Activated CD4-positive, alpha-beta T cell treated with anti-CD3 and anti-CD28 coated beads, Interleukin-2, amount 10 ng/mL, durations not matched to agents 24 days and 14 days (primary cell): ENCODE measurements around the gene CD93. TPM values are rescaled to one million over a fixed set of nuclear protein-coding genes. Genes with fewer than 3 reads are reported as not detected.
A peak's percentile ranks its signal among the peaks of the same experiment; 100 is the strongest.

Experiments used
- DNase-seq: peaks from one replicate; pipeline ENCODE4 v3.0.0; 2022
- H3K27ac Mint-ChIP-seq: one replicate; pipeline ENCODE4 v1.8.0; 2022; ENCODE audit warnings: mild to moderate bottlenecking, mixed read lengths
- H3K27me3 Mint-ChIP-seq: one replicate; pipeline ENCODE4 v1.8.0; 2022; ENCODE audit warnings: mixed read lengths
- H3K36me3 Mint-ChIP-seq: one replicate; pipeline ENCODE4 v1.8.0; 2022; ENCODE audit warnings: low read depth, mild to moderate bottlenecking, mixed read lengths
- H3K4me1 Mint-ChIP-seq: one replicate; pipeline ENCODE4 v1.8.0; 2021; ENCODE audit warnings: mixed read lengths
- H3K4me3 Mint-ChIP-seq: one replicate; pipeline ENCODE4 v1.8.0; 2022; ENCODE audit warnings: mild to moderate bottlenecking, moderate library complexity, mixed read lengths
- H3K9me3 Mint-ChIP-seq: one replicate; pipeline ENCODE4 v1.8.0; 2021; ENCODE audit warnings: mixed read lengths
- intact Hi-C: fragments of 100-400 bp; cut with micrococcal nuclease; formaldehyde crosslinking; loops from one replicate; pipeline ENCODE4 v1.15.1; 2023
- total RNA-seq: library from RNA; stranded (reverse); gene quantifications from 2 replicates; pipeline ENCODE4 v1.2.3, GENCODE V29; 2022

Gene CD93
- total RNA-seq, 1 donor from 2014 or later, result 1.5 TPM

DNA sequence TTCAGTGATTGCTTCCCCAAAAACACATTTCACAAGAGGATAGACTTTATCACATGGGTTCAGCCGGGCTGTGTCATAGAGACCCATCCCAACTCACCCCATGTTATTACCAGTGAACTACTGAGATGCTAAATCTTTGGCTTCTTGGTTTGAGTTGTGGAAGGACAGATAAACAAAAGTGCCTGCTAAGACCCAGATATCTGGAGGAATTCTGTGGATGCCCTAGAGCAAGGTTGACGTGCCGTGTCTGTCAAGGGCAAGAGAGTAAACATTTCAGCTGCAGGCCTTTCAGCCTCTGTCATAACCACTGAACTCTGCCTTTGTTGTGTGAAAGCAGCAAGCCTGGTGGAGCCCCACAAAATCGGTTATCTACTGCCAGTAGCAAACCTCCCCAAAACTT, 25.5 kb downstream of the CD93 start:
- intact Hi-C loops, result no loop called here
- H3K36me3 Mint-ChIP-seq, result no peaks in the 10 kb centered on the region
- no peak overlapping the region for H3K27ac Mint-ChIP-seq
- no peak for DNase-seq
- H3K4me1 Mint-ChIP-seq, result no peaks in the 10 kb centered on the region
- H3K9me3 Mint-ChIP-seq, result no peaks in the 10 kb centered on the region
- H3K4me3 Mint-ChIP-seq, result no peak overlapping the region
- peaks cover 21% of the 10 kb centered on the region for H3K27me3 Mint-ChIP-seq

GRCh38 chr20:23059846-23060245, 26.3 kb downstream of the CD93 start:
- H3K4me1 Mint-ChIP-seq, result no peaks in the 10 kb centered on the region
- no peak overlapping the region for H3K4me3 Mint-ChIP-seq
- no peaks in the 10 kb centered on the region for H3K36me3 Mint-ChIP-seq
- no peak overlapping the region for H3K27ac Mint-ChIP-seq
- peaks cover 21% of the 10 kb centered on the region for H3K27me3 Mint-ChIP-seq
- no peaks in the 10 kb centered on the region for H3K9me3 Mint-ChIP-seq
- intact Hi-C loops, result no loop called here
- DNase-seq, result no peak

GRCh38 chr20:23059001-23059400, 27.1 kb downstream of the CD93 start:
- Mint-ChIP-seq H3K9me3 (no peaks in the 10 kb centered on the region), H3K4me3 (no peak overlapping the region), H3K27ac (no peak overlapping the region), H3K36me3 (no peaks in the 10 kb centered on the region), H3K4me1 (no peaks in the 10 kb centered on the region), H3K27me3 (peaks cover 23% of the 10 kb centered on the region)
- no peak for DNase-seq
- intact Hi-C loops, result no loop called here

GRCh38 chr20:23058240-23058639, 27.9 kb downstream of the CD93 start:
- Mint-ChIP-seq H3K4me1 (no peaks in the 10 kb centered on the region), H3K9me3 (no peaks in the 10 kb centered on the region), H3K27me3 (peaks cover 28% of the 10 kb centered on the region), H3K27ac (no peak overlapping the region), H3K4me3 (no peak overlapping the region), H3K36me3 (no peaks in the 10 kb centered on the region)
- no peak for DNase-seq
- intact Hi-C loops, result no loop called here

- Mint-ChIP-seq H3K9me3 (no peaks in the 10 kb centered on the region), H3K4me1 (peaks cover 4% of the 10 kb centered on the region), H3K36me3 (no peaks in the 10 kb centered on the region), H3K27me3 (peaks cover 56% of the 10 kb centered on the region), H3K27ac (no peak overlapping the region), H3K4me3 (no peak overlapping the region)
- intact Hi-C loops, result no loop called here
- no peak for DNase-seq
These were observed 33.2 kb downstream of the CD93 start for GRCh38 chr20:23052904-23053303.

- H3K36me3 Mint-ChIP-seq, result no peaks in the 10 kb centered on the region
These were observed 35.1 kb downstream of the CD93 start for GRCh38 chr20:23050847-23051627.

DNA sequence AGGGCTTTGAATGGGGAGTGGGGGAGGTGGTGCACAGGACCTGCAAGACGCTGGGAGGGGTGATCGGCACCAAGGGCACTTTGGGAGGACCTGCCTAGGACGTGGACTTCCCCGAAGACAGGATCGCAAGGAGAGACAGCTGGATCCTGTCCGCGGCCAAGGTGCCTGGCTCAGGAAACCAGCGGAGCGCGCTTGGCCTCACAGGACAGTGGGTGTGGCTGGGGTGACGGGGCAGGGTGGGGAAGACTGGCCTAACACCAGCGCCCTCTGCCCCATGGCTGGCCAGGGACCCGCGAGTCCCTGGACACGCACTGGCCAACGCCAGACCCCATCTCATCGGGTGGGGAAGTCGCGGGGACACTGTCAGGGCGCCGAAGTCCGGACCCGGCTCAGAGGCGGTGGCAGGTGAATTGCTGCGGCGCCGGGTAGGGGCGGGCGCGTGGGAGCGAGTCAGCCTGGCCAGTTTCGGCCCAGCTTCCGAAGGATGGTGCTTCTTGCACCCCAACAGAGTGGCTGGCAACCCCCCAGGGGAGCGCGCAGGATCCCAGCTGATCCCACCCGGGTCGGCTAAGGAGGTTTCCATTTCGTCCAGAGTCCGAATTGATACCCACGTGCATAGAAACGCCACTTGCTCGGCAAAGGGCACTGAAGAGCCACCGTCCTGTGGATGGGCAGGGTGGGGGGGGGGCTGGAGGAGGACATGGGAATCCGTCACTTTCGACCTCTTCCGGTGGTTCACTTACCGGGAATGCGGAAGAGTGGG, 35.9 kb downstream of the CD93 start:
- H3K27ac Mint-ChIP-seq, result no peak overlapping the region
- H3K27me3 Mint-ChIP-seq, result peaks cover 61% of the 10 kb centered on the region
- DNase-seq, result no peak
- H3K9me3 Mint-ChIP-seq, result no peaks in the 10 kb centered on the region
- H3K36me3 Mint-ChIP-seq, result no peaks in the 10 kb centered on the region
- intact Hi-C loops, result loop anchor here (2.0 kb wide), 1 partner anchor 185 kb away; no protein-coding TSS in a partner anchor
- peaks cover 4% of the 10 kb centered on the region for H3K4me1 Mint-ChIP-seq
- H3K4me3 Mint-ChIP-seq, result peak overlapping the region; percentile 53

More at GRCh38 chr20:23050847-23051627, 35.1 kb downstream of the CD93 start:
- Mint-ChIP-seq H3K9me3 (no peaks in the 10 kb centered on the region), H3K4me1 (peaks cover 4% of the 10 kb centered on the region), H3K27ac (no peak overlapping the region), H3K27me3 (peaks cover 62% of the 10 kb centered on the region), H3K4me3 (no peak overlapping the region)
- peak; percentile 83 for DNase-seq
- intact Hi-C loops, result loop anchor here (2.0 kb wide), 1 partner anchor 184 kb away; no protein-coding TSS in a partner anchor

DNA sequence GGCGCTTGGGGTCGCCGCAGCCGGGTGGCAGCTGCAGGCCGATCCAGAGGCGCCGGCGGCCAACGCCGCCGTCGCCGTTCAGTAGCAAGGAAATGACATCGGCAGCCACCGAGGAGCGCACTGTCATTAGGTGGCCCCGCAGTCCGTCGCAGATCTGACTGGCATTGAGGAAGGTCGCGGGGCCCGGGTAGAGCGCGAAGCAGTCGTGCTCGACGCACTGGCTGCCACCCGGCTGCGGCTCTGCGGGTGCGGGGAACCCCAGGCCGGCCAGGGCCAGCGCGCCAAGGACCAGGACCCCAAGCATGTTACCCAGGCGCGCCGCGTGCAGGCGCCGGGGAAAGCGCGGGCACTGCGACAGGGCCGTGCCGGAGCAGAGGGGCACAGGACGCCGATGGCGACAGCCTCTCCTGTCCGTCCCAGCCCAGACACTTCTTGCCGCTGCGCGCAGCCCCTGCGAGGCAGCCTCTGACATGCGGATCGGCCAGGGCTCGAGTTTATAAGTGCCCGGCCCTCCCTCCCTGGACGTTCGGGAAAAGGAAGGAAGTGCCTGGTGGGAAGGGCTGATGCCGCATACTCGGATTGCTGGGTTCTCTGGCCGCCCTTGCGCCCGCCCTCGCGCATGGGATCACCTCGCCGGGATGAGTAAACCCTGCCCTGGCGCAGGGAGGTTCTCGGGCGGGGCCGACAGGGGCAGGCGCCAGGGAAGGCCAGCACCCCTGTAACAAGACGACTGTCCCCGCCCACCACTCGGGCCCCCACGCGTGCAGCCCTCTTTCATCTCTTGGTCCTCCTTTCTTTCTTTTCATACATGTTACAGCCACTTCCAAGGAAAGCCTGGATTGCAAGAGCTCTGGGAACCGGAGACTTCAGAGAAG, 36.7 kb downstream of the CD93 start, which contains the start of gene THBD:
Gene THBD (minus strand): TSS at position 472 of the 875 bp plus-strand sequence. CDS start 168 bp downstream, at position 304.
- no peak within 1 kb of the TSS for H3K27ac Mint-ChIP-seq
- peak within 1 kb of the TSS; percentile 53 for H3K4me3 Mint-ChIP-seq
- peaks cover 4% of the 10 kb centered on the region for H3K4me1 Mint-ChIP-seq
- DNase-seq, result peak; percentile 66
- H3K9me3 Mint-ChIP-seq, result no peaks in the 10 kb centered on the region
- no peaks in the 10 kb centered on the region for H3K36me3 Mint-ChIP-seq
- intact Hi-C loops, result loop anchor here (2.0 kb wide), 1 partner anchor 185 kb away; no protein-coding TSS in a partner anchor
- peaks cover 65% of the 10 kb centered on the region for H3K27me3 Mint-ChIP-seq

- intact Hi-C loops, result no loop called here
- peaks cover 68% of the 10 kb centered on the region for H3K27me3 Mint-ChIP-seq
- peak overlapping the region; percentile 53 for H3K4me3 Mint-ChIP-seq
These were observed 37.6 kb downstream of the CD93 start for GRCh38 chr20:23048283-23049200.

GRCh38 chr20:23047738-23048214, 38.3 kb downstream of the CD93 start:
- Mint-ChIP-seq H3K36me3 (no peaks in the 10 kb centered on the region), H3K9me3 (no peaks in the 10 kb centered on the region), H3K27me3 (peaks cover 64% of the 10 kb centered on the region), H3K4me1 (peaks cover 4% of the 10 kb centered on the region), H3K27ac (no peak overlapping the region), H3K4me3 (no peak overlapping the region)
- peak; percentile 55 for DNase-seq
- intact Hi-C loops, result no loop called here

More at GRCh38 chr20:23048283-23049200, 37.6 kb downstream of the CD93 start:
- no peaks in the 10 kb centered on the region for H3K9me3 Mint-ChIP-seq
- H3K36me3 Mint-ChIP-seq, result no peaks in the 10 kb centered on the region
- peak; percentile 85 for DNase-seq
- no peak overlapping the region for H3K27ac Mint-ChIP-seq
- peaks cover 4% of the 10 kb centered on the region for H3K4me1 Mint-ChIP-seq

- Mint-ChIP-seq H3K4me1 (peaks cover 4% of the 10 kb centered on the region), H3K36me3 (no peaks in the 10 kb centered on the region), H3K27ac (no peak overlapping the region), H3K27me3 (peaks cover 58% of the 10 kb centered on the region), H3K4me3 (no peak overlapping the region), H3K9me3 (no peaks in the 10 kb centered on the region)
- DNase-seq, result no peak
- intact Hi-C loops, result no loop called here
These were observed 39.0 kb downstream of the CD93 start for GRCh38 chr20:23047001-23047737.

DNA sequence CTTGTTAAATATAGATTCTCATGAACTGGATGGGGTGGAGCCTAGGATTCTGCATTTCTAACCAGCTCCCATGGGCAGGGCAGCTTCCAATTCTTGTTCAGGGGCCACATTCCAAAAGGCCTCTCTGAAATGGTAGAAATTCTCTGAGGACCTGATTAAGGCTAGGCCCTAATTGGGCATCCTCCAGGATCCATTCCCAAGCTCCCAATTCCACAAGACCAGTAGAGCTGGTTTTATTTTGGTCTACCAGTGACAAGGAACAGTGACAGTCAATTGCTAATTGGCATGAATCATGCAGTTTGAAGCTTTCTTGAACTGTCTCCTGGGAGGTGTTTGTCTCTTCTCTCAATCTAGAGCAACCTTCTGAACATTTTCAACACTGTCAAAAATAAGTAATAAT, 39.7 kb downstream of the CD93 start:
- intact Hi-C loops, result no loop called here
- Mint-ChIP-seq H3K4me3 (no peak overlapping the region), H3K27me3 (peaks cover 55% of the 10 kb centered on the region)

More for the DNA sequence above, 39.7 kb downstream of the CD93 start:
- no peak for DNase-seq
- no peak overlapping the region for H3K27ac Mint-ChIP-seq
- no peaks in the 10 kb centered on the region for H3K36me3 Mint-ChIP-seq
- H3K4me1 Mint-ChIP-seq, result peaks cover 4% of the 10 kb centered on the region
- H3K9me3 Mint-ChIP-seq, result no peaks in the 10 kb centered on the region
